Mesothelial cell of epicardium (in vitro differentiated cells): Measurements from ENCODE around the gene CAPZA1. TPM values are rescaled to one million over a fixed set of nuclear protein-coding genes. Genes with fewer than 3 reads are reported as not detected.
A peak's percentile ranks its signal among the peaks of the same experiment; 100 is the strongest.

Experiments used
- DNase-seq, 2 experiments: peaks; one replicate each; pipeline ENCODE4 v3.0.0; 2021; ENCODE audit warnings: low spot score in 2 of 2; ENCODE audit not compliant: unreplicated experiment in 2 of 2
- H3K27ac Mint-ChIP-seq: 2 replicates; pipeline ENCODE4 v1.8.0; 2021; ENCODE audit warnings: mixed read lengths
- H3K27me3 Mint-ChIP-seq: 2 replicates; pipeline ENCODE4 v1.8.0; 2021; ENCODE audit warnings: low read depth, mixed read lengths
- H3K36me3 Mint-ChIP-seq: 2 replicates; pipeline ENCODE4 v1.8.0; 2021; ENCODE audit warnings: mixed read lengths
- H3K4me1 Mint-ChIP-seq: 2 replicates; pipeline ENCODE4 v1.8.0; 2021; ENCODE audit warnings: mixed read lengths
- H3K4me3 Mint-ChIP-seq: 2 replicates; pipeline ENCODE4 v1.8.0; 2021; ENCODE audit warnings: mild to moderate bottlenecking, moderate library complexity, mixed read lengths
- H3K9me3 Mint-ChIP-seq: 2 replicates; pipeline ENCODE4 v1.8.0; 2021; ENCODE audit warnings: mixed read lengths
- CTCF ChIP-seq: fragments of 200-600 bp; sonication (generic); IDR thresholded peaks from one replicate; pipeline ENCODE4 v1.5.0; 2021; ENCODE audit warnings: antibody characterized with exemption; ENCODE audit not compliant: unreplicated experiment
- total RNA-seq: library from RNA; stranded (reverse); gene quantifications from 3 replicates; pipeline ENCODE4 v1.2.1, GENCODE V29; 2021

CAPZA1 gene
- total RNA-seq, 1 donor from 2014 or later = 109 TPM

GRCh38 chr1:112629256-112629655, 9.6 kb downstream of the CAPZA1 start:
- Mint-ChIP-seq H3K27ac (no peak overlapping the region), H3K27me3 (no peaks in the 10 kb centered on the region), H3K4me3 (no peak overlapping the region), H3K4me1 (peaks cover 15% of the 10 kb centered on the region), H3K9me3 (peaks cover 11% of the 10 kb centered on the region), H3K36me3 (peaks cover 17% of the 10 kb centered on the region)
- no peak for TF ChIP-seq CTCF
- DNase-seq = no peak

- peaks cover 11% of the 10 kb centered on the region for H3K9me3 Mint-ChIP-seq
- no peak overlapping the region for H3K4me3 Mint-ChIP-seq
- DNase-seq = no peak
- H3K27ac Mint-ChIP-seq = no peak overlapping the region
- peaks cover 25% of the 10 kb centered on the region for H3K4me1 Mint-ChIP-seq
- H3K36me3 Mint-ChIP-seq = peaks cover 18% of the 10 kb centered on the region
- no peaks in the 10 kb centered on the region for H3K27me3 Mint-ChIP-seq
- no peak for TF ChIP-seq CTCF
These were observed 14.0 kb downstream of the CAPZA1 start for GRCh38 chr1:112633628-112634027.

- peaks cover 11% of the 10 kb centered on the region for H3K9me3 Mint-ChIP-seq
- no peak overlapping the region for H3K27ac Mint-ChIP-seq
- no peaks in the 10 kb centered on the region for H3K27me3 Mint-ChIP-seq
- H3K36me3 Mint-ChIP-seq = peaks cover 14% of the 10 kb centered on the region
- TF ChIP-seq CTCF = no peak
- no peak for DNase-seq
- no peak overlapping the region for H3K4me3 Mint-ChIP-seq
- H3K4me1 Mint-ChIP-seq = peaks cover 25% of the 10 kb centered on the region
These were observed 14.7 kb downstream of the CAPZA1 start for GRCh38 chr1:112634367-112634766.

GRCh38 chr1:112636056-112636455, 16.4 kb downstream of the CAPZA1 start:
- Mint-ChIP-seq H3K9me3 (peaks cover 11% of the 10 kb centered on the region), H3K36me3 (peaks cover 14% of the 10 kb centered on the region), H3K27ac (peak overlapping the region; percentile 59), H3K4me3 (no peak overlapping the region), H3K27me3 (no peaks in the 10 kb centered on the region), H3K4me1 (peaks cover 25% of the 10 kb centered on the region)
- TF ChIP-seq CTCF = no peak
- no peak for DNase-seq

- no peaks in the 10 kb centered on the region for H3K27me3 Mint-ChIP-seq
- H3K36me3 Mint-ChIP-seq = peaks cover 14% of the 10 kb centered on the region
- DNase-seq = no peak
- no peak for TF ChIP-seq CTCF
- peaks cover 25% of the 10 kb centered on the region for H3K4me1 Mint-ChIP-seq
- no peak overlapping the region for H3K4me3 Mint-ChIP-seq
- H3K9me3 Mint-ChIP-seq = peaks cover 11% of the 10 kb centered on the region
- H3K27ac Mint-ChIP-seq = peak overlapping the region; percentile 83
These were observed 17.1 kb downstream of the CAPZA1 start for GRCh38 chr1:112636597-112637253.
